ENCODE results near the gene TTC32. TPM values are rescaled to one million over a fixed set of nuclear protein-coding genes. Genes with fewer than 3 reads are reported as not detected.

The TTC32 gene
- total and polyA plus RNA-seq, 2 experiments from 2014 or later = 4.6 to 17.0 TPM

DNA sequence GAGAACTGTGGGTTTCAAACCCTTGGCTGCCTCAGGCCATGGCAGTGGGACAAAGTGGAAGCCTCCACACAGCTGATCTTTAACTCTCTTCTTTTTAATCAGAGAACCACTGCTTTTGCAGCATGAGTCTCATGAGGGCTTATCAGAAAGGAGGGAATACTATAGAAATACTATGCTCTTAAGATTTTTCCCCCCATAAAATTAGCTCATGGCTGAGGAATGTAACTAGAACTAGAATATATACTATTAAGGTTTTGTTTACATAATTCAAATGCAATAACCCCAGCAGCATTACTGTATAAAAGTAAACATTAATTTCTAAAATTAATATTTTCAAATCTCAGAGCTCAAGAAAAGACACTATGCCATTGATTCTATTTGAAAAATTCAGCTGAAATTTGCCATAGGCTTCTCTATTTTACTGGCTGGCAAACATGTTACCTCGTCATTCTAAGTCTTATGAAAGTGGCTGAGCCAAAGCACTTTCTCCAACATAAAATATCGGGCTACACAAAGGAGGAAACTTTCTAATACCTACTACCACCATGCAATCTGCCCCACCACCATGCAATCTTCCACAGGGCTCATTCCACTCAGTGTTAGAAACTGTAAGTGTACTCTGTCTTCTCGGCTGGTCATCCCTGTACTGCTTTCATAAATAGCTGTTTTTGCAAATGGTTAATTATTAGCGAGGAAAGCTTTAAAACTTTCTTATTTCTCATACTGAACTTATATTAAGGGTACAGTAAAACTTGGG, 45.6 kb upstream of the TTC32 start (continued):
- TF ChIP-seq, protein P1, sequence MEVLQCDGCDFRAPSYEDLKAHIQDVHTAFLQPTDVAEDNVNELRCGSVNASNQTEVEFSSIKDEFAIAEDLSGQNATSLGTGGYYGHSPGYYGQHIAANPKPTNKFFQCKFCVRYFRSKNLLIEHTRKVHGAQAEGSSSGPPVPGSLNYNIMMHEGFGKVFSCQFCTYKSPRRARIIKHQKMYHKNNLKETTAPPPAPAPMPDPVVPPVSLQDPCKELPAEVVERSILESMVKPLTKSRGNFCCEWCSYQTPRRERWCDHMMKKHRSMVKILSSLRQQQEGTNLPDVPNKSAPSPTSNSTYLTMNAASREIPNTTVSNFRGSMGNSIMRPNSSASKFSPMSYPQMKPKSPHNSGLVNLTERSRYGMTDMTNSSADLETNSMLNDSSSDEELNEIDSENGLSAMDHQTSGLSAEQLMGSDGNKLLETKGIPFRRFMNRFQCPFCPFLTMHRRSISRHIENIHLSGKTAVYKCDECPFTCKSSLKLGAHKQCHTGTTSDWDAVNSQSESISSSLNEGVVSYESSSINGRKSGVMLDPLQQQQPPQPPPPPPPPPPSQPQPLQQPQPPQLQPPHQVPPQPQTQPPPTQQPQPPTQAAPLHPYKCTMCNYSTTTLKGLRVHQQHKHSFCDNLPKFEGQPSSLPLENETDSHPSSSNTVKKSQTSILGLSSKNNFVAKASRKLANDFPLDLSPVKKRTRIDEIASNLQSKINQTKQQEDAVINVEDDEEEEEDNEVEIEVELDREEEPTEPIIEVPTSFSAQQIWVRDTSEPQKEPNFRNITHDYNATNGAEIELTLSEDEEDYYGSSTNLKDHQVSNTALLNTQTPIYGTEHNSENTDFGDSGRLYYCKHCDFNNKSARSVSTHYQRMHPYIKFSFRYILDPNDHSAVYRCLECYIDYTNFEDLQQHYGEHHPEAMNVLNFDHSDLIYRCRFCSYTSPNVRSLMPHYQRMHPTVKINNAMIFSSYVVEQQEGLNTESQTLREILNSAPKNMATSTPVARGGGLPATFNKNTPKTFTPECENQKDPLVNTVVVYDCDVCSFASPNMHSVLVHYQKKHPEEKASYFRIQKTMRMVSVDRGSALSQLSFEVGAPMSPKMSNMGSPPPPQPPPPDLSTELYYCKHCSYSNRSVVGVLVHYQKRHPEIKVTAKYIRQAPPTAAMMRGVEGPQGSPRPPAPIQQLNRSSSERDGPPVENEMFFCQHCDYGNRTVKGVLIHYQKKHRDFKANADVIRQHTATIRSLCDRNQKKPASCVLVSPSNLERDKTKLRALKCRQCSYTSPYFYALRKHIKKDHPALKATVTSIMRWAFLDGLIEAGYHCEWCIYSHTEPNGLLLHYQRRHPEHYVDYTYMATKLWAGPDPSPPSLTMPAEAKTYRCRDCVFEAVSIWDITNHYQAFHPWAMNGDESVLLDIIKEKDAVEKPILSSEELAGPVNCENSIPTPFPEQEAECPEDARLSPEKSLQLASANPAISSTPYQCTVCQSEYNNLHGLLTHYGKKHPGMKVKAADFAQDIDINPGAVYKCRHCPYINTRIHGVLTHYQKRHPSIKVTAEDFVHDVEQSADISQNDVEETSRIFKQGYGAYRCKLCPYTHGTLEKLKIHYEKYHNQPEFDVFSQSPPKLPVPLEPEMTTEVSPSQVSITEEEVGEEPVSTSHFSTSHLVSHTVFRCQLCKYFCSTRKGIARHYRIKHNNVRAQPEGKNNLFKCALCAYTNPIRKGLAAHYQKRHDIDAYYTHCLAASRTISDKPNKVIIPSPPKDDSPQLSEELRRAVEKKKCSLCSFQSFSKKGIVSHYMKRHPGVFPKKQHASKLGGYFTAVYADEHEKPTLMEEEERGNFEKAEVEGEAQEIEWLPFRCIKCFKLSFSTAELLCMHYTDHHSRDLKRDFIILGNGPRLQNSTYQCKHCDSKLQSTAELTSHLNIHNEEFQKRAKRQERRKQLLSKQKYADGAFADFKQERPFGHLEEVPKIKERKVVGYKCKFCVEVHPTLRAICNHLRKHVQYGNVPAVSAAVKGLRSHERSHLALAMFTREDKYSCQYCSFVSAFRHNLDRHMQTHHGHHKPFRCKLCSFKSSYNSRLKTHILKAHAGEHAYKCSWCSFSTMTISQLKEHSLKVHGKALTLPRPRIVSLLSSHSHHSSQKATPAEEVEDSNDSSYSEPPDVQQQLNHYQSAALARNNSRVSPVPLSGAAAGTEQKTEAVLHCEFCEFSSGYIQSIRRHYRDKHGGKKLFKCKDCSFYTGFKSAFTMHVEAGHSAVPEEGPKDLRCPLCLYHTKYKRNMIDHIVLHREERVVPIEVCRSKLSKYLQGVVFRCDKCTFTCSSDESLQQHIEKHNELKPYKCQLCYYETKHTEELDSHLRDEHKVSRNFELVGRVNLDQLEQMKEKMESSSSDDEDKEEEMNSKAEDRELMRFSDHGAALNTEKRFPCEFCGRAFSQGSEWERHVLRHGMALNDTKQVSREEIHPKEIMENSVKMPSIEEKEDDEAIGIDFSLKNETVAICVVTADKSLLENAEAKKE (CRISPR knock-in tag; IDR thresholded peaks at IDR 0.05) = no peak
- TF ChIP-seq, protein P2, sequence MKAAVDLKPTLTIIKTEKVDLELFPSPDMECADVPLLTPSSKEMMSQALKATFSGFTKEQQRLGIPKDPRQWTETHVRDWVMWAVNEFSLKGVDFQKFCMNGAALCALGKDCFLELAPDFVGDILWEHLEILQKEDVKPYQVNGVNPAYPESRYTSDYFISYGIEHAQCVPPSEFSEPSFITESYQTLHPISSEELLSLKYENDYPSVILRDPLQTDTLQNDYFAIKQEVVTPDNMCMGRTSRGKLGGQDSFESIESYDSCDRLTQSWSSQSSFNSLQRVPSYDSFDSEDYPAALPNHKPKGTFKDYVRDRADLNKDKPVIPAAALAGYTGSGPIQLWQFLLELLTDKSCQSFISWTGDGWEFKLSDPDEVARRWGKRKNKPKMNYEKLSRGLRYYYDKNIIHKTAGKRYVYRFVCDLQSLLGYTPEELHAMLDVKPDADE (IDR thresholded peaks at IDR 0.05) = no peak
- no peak for TF ChIP-seq EZH2 (IDR thresholded peaks at IDR 0.05; ENCODE audit: low read depth, unreplicated experiment)

DNA sequence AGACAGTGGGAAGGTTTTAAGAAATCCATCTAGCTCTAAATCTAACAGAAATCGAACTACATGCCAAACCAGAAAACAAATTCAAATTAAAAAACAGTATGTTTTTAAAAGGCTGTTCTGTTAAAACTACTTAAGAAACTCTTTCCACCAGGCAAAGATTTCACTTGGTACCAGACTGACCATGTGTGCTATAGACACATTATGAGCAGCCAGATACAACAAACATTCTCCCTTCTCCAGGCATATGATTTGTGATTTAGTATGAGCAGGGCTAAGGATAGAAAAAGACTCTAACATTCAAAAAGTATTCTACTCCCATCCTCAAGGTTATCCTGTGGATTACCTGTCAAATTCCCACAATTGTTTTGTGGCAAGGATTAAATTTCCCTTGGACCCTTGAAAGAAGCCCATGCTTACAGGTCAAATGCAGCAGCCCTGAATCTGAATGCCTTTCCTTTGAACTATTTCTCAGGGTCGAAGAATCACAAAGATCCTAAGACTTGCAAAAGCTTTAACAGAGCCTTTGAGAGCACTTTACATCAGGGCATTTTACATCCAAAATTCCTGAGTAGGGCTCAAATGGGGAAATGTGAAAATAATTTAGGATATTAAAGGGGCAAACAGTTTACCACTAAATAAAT, 42.5 kb upstream of the TTC32 start:
- H3K27ac ChIP-seq (ENCODE audit: low read depth) = peak overlapping the region; percentile 8; the same call in 1 of the 2 replicates
- peak; percentile 86 for ATAC-seq
- H3K36me3 ChIP-seq (ENCODE audit: insufficient read depth) = no peaks in the 10 kb centered on the region
- H4K20me1 ChIP-seq (replicated peaks; ENCODE audit: insufficient read depth) = no peaks in the 10 kb centered on the region
- Mint-ChIP-seq H3K36me3 (ENCODE audit: low read depth) (peaks cover 12% of the 10 kb centered on the region; the same call in 1 of the 3 replicates), H3K9me3 (no peaks in the 10 kb centered on the region), H3K27me3 (ENCODE audit: insufficient read depth, low read depth, poor library complexity) (no peaks in the 10 kb centered on the region), H3K27ac (no peak overlapping the region), H3K4me3 (no peak overlapping the region; the same call in 2 of the 3 replicates), H3K4me1 (peaks cover 29% of the 10 kb centered on the region)
- H3K27me3 ChIP-seq (ENCODE audit: insufficient read depth) = no peaks in the 10 kb centered on the region
- peak; percentile 69 for DNase-seq (ENCODE audit: low spot score)
- no peaks in the 10 kb centered on the region for H3F3A ChIP-seq (replicated peaks; ENCODE audit: low read depth)
- no peak overlapping the region for H3K4me3 ChIP-seq
- H2AFZ ChIP-seq = no peak overlapping the region
- TF ChIP-seq NANOG (IDR thresholded peaks at IDR 0.05; ENCODE audit: borderline replicate concordance) = 0 out of 2 replicates have a peak, but pooled peaks have one; percentile 33
- no peak for TF ChIP-seq POLR2AphosphoS5 (IDR thresholded peaks at IDR 0.05; ENCODE audit: low read depth)
- TF ChIP-seq CREB1 (CRISPR knock-in tag; IDR thresholded peaks at IDR 0.05; ENCODE audit: low read depth) = no peak
- H3K79me2 ChIP-seq (replicated peaks; ENCODE audit: insufficient read depth) = no peaks in the 10 kb centered on the region
- peaks cover 29% of the 10 kb centered on the region for H3K4me1 ChIP-seq (ENCODE audit: insufficient read depth)
- no peaks in the 10 kb centered on the region for H3K9me2 ChIP-seq (ENCODE audit: insufficient read depth)
- peak overlapping the region; percentile 2 for H3K4me2 ChIP-seq
